HepG2 (cell line): ENCODE measurements around the gene TTC39C.

Experiments used
- CHD4 ChIP-seq: fragments of 200-600 bp; sonication (generic); IDR thresholded peaks from 2 replicates; pipeline ENCODE4 v1.7.0; 2017; ENCODE audit warnings: mild to moderate bottlenecking, low read length, borderline replicate concordance
- CTCF ChIP-seq: sonication (generic); formaldehyde crosslinking; IDR thresholded peaks from 2 replicates; pipeline ENCODE4 v1.5.0; 2020; ENCODE audit warnings: mild to moderate bottlenecking, missing genetic modification reagents, moderate library complexity
- EZH2 ChIP-seq: conservative IDR thresholded peaks from 2 replicates; pipeline ENCODE4 v1.6.1; 2012; ENCODE audit warnings: mild to moderate bottlenecking, low read depth, low read length, moderate library complexity
- GABPB1 ChIP-seq: IDR thresholded peaks from 2 replicates; pipeline ENCODE4 v1.6.1; 2016; ENCODE audit warnings: mild to moderate bottlenecking, missing genetic modification reagents, moderate library complexity, missing compliant biosample characterization
- HINFP ChIP-seq: sonication (generic); formaldehyde crosslinking; IDR thresholded peaks from 2 replicates; pipeline ENCODE4 v1.4.0; 2020; ENCODE audit warnings: low read depth, mild to moderate bottlenecking, missing genetic modification reagents
- PHF20 ChIP-seq: sonication (generic); formaldehyde crosslinking; IDR thresholded peaks from 2 replicates; pipeline ENCODE4 v1.5.0; 2020; ENCODE audit warnings: mild to moderate bottlenecking, missing genetic modification reagents
- PRMT3 ChIP-seq: sonication (generic); formaldehyde crosslinking; IDR thresholded peaks from 2 replicates; pipeline ENCODE4 v1.8.1; 2022; ENCODE audit warnings: low read depth, mild to moderate bottlenecking, moderate library complexity, missing genetic modification reagents, borderline replicate concordance
- ZNF296 ChIP-seq: sonication (generic); formaldehyde crosslinking; conservative IDR thresholded peaks from 2 replicates; pipeline ENCODE4 v1.5.0; 2020; ENCODE audit warnings: mild to moderate bottlenecking, missing genetic modification reagents
- TF ChIP-seq, protein P1 (sequence below), 2 experiments: IDR thresholded peaks; 2 replicates each; pipeline ENCODE4 v1.6.1; 2011 to 2012; ENCODE audit warnings: low read length in 2 of 2, borderline replicate concordance in 1 of 2, low read depth in 1 of 2, mild to moderate bottlenecking in 1 of 2, moderate library complexity in 1 of 2

DNA sequence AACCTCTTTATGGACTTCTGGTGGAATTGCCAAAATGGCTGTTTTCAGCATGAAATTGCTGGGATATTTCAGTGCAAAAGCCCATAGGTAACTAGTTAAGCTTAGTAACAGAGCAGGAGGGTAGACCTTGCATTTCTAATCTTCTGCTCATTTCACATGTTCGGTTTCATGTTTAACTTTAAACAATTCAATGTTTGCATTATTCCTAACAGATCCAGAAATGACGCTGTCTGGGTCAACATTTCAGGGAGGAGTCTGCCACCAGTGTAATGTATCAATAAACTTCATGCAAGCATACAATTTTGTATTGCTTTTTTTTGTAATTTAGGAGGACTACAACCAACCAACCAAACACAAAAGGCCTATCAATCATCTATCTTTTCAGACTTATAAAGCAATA lies 146.8 kb downstream of the TTC39C start:
- TF ChIP-seq PRMT3 (CRISPR knock-in tag) (no peak), CHD4 (no peak), CTCF (CRISPR knock-in tag) (no peak), HINFP (no peak), ZNF296 (CRISPR knock-in tag) (no peak), EZH2 (no peak), GABPB1 (CRISPR knock-in tag) (no peak), PHF20 (CRISPR knock-in tag) (no peak)
- TF ChIP-seq, protein P1, sequence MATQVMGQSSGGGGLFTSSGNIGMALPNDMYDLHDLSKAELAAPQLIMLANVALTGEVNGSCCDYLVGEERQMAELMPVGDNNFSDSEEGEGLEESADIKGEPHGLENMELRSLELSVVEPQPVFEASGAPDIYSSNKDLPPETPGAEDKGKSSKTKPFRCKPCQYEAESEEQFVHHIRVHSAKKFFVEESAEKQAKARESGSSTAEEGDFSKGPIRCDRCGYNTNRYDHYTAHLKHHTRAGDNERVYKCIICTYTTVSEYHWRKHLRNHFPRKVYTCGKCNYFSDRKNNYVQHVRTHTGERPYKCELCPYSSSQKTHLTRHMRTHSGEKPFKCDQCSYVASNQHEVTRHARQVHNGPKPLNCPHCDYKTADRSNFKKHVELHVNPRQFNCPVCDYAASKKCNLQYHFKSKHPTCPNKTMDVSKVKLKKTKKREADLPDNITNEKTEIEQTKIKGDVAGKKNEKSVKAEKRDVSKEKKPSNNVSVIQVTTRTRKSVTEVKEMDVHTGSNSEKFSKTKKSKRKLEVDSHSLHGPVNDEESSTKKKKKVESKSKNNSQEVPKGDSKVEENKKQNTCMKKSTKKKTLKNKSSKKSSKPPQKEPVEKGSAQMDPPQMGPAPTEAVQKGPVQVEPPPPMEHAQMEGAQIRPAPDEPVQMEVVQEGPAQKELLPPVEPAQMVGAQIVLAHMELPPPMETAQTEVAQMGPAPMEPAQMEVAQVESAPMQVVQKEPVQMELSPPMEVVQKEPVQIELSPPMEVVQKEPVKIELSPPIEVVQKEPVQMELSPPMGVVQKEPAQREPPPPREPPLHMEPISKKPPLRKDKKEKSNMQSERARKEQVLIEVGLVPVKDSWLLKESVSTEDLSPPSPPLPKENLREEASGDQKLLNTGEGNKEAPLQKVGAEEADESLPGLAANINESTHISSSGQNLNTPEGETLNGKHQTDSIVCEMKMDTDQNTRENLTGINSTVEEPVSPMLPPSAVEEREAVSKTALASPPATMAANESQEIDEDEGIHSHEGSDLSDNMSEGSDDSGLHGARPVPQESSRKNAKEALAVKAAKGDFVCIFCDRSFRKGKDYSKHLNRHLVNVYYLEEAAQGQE (IDR thresholded peaks at IDR 0.05; ENCODE audit: borderline replicate concordance in 1 of 2, low read depth in 1 of 2, low read length in 2 of 2): no peak
